GM23248 (cell line): ENCODE results near the gene API5.

Experiments used
- EZH2 ChIP-seq: fragments of 200-600 bp; sonication (generic); IDR thresholded peaks from 2 replicates; pipeline ENCODE4 v1.6.1; 2018; ENCODE audit warnings: antibody characterized with exemption, mild to moderate bottlenecking; ENCODE audit not compliant: insufficient read depth, poor library complexity, severe bottlenecking
- EZH2phosphoT487 ChIP-seq: fragments of 200-600 bp; sonication (generic); IDR thresholded peaks from 2 replicates; pipeline ENCODE4 v1.6.1; 2018; ENCODE audit warnings: antibody characterized with exemption, moderate library complexity, mild to moderate bottlenecking, low read depth; ENCODE audit not compliant: insufficient read depth

- TF ChIP-seq EZH2phosphoT487 (no peak), EZH2 (no peak)
Observed at GRCh38 chr11:43268786-43269185, 43.0 kb upstream of the API5 start.
